HTR-8/SVneo (cell line): ENCODE results near the gene DTX1.
"Not testable (repeated sequence)": the region's sequence is repeated elsewhere in the genome, so short reads cannot be mapped to it uniquely, and the experiment has no call there.

ENCODE experiments used
- DNase-seq: peaks from one replicate; pipeline ENCODE4 v3.0.0; 2011; ENCODE audit warnings: low spot score, mixed read lengths; ENCODE audit not compliant: insufficient read length
- FAIRE-seq: peaks from 2 replicates; lab custom pipeline; 2011; peaks lifted over from hg19 to GRCh38; lab: Jason Lieb, UNC

The DTX1 gene

GRCh38 chr12:113134071-113134470 lies 77.5 kb downstream of the DTX1 start:
- no peak for DNase-seq
- no peak for FAIRE-seq

- FAIRE-seq (no peak), DNase-seq (no peak)
Observed at GRCh38 chr12:113134521-113134951, 78.0 kb downstream of the DTX1 start.

- DNase-seq (peak; percentile 79), FAIRE-seq (peak; percentile 89)
Observed at GRCh38 chr12:113135178-113136127, 78.9 kb downstream of the DTX1 start, which contains the start of gene RASAL1. Gene RASAL1, minus strand, starts transcription at chr12:113135761. Its CDS starts 299 bp downstream, at chr12:113135462.

- peak; percentile 30 for DNase-seq
- no peak for FAIRE-seq
Observed at GRCh38 chr12:113136128-113136989, 79.8 kb downstream of the DTX1 start.

DNA sequence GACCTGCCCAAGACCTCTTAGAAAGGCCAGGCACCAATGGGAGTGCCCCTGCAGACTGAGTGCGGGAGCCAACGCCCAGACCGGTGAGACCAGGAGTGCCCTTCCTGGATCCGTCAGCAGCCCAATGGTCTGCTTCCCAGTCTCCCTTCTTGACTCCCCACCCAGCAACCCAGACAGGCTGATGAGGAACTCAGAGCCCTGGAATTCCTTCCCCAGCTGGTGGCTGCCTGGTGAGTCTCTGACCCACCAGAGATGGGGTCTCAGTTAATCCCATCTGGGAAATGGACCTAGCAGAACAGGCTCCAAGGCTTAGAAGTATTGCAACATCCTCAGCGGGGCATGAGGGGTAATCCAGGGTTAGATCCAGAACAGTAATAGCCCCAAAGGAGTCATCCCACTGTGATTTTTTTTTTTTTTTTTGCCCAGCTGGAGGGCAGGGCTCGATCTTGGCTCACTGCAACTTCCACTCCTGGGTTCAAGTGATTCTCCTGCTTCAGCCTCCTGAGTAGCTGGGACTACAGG lies 80.5 kb downstream of the DTX1 start:
- no peak for FAIRE-seq
- DNase-seq = no peak

- no peak for DNase-seq
- no peak for FAIRE-seq
Observed at GRCh38 chr12:113137861-113138783, 81.6 kb downstream of the DTX1 start.

- DNase-seq = no peak
- no peak for FAIRE-seq
Observed at GRCh38 chr12:113138826-113139225, 82.3 kb downstream of the DTX1 start.

DNA sequence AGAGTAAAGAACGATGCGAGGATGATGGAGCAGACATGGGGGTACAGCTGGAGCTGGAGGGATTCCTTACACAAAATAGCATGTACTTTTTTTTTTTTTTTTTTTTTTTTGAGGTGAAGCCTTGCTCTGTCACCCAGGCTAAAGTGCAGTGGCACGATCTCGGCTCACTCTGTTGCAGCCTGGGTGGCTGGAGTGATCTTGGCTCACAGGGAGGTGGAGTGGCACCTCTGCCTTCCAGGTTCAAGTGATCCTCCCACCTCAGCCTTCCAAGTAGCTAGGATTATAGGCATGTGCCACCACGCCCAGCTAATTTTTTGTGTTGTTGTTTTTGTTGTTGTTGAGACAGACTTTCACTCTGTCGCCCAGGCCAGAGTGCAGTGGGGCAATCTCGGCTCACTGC lies 84.2 kb downstream of the DTX1 start:
- no peak for FAIRE-seq
- no peak for DNase-seq

GRCh38 chr12:113141716-113142115 lies 85.2 kb downstream of the DTX1 start:
- not testable (repeated sequence) for DNase-seq, FAIRE-seq

- no peak for FAIRE-seq
- DNase-seq = no peak
Observed at GRCh38 chr12:113142173-113142885, 85.8 kb downstream of the DTX1 start.

- no peak for FAIRE-seq
- no peak for DNase-seq
Observed at GRCh38 chr12:113142886-113143332, 86.4 kb downstream of the DTX1 start.

- FAIRE-seq (no peak), DNase-seq (no peak)
Observed at GRCh38 chr12:113143959-113144358, 87.4 kb downstream of the DTX1 start.

DNA sequence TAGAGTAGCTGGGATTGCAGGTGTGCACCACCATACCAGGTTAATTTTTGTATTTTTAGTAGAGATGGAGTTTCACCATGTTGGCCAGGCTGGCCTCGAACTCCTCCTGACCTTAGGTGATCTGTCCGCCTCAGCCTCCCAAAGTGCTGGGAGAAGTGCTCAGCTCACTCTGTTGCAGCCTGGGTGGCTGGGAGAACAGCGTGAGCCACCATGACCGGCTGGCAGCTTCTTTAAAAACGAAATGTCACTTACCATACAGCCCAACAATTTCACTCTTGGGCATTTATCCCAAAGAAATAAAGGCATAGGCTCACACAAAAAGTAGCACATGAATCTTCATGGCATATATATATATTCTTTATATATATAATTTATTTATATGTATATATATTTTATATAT lies 88.3 kb downstream of the DTX1 start:
- FAIRE-seq = no peak

GRCh38 chr12:113145720-113146551 lies 89.4 kb downstream of the DTX1 start:
- FAIRE-seq (no peak), DNase-seq (no peak)

More for the DNA sequence above, 88.3 kb downstream of the DTX1 start:
- no peak for DNase-seq

GRCh38 chr12:113146999-113147398 lies 90.5 kb downstream of the DTX1 start:
- no peak for FAIRE-seq

More at GRCh38 chr12:113146999-113147398, 90.5 kb downstream of the DTX1 start:
- no peak for DNase-seq
